NCI-H187 treated with DMSO at 0.1 percent for 48 hours (cell line): ENCODE measurements around the gene STRIP2.
"Not testable (repeated sequence)": the region's sequence is repeated elsewhere in the genome, so short reads cannot be mapped to it uniquely, and the experiment has no call there.

ENCODE experiments used
- DNase-seq: peaks from one replicate; lab custom pipeline; 2025; lab: John Stamatoyannopoulos, UW

The STRIP2 gene, protein sequence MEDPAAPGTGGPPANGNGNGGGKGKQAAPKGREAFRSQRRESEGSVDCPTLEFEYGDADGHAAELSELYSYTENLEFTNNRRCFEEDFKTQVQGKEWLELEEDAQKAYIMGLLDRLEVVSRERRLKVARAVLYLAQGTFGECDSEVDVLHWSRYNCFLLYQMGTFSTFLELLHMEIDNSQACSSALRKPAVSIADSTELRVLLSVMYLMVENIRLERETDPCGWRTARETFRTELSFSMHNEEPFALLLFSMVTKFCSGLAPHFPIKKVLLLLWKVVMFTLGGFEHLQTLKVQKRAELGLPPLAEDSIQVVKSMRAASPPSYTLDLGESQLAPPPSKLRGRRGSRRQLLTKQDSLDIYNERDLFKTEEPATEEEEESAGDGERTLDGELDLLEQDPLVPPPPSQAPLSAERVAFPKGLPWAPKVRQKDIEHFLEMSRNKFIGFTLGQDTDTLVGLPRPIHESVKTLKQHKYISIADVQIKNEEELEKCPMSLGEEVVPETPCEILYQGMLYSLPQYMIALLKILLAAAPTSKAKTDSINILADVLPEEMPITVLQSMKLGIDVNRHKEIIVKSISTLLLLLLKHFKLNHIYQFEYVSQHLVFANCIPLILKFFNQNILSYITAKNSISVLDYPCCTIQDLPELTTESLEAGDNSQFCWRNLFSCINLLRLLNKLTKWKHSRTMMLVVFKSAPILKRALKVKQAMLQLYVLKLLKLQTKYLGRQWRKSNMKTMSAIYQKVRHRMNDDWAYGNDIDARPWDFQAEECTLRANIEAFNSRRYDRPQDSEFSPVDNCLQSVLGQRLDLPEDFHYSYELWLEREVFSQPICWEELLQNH

DNA sequence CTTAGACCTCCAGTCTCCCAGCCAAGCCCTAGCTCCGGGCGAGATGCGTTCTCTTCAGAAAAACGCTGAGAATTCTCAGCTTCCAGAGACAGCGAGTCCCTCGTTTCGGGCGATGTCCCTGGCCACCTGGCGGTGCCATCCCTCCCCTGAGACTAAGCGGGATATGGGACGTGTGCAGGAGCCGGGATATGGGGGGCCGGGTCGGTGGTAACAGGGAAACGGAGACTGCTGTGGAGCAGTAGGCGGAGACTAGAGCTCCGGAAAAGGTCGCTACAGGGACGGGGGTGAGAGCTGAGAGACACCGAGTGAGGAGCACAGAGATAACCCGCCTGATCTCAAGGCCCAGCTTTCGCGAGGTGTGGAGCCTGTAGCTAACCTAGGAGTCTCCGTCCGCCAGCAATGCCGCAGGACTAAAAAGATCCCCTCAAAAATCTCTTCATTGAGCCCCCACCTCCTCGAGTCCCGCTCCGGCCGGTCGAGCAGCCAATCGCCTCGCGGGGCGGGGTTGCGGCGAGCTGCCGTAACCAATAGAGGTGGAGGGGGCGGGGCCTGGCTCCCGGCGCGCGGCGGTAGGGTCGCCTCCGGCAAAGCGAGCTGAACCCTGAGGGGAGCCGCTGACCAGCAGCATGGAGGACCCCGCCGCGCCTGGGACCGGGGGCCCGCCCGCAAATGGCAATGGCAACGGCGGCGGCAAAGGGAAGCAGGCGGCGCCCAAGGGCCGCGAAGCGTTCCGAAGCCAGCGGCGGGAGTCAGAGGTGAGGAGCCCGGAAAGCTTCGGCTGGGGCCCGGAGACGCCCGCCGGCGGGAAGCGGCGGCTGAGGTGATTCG, at the start of gene STRIP2:
Gene STRIP2, plus strand, starts transcription at position 586 of the 828 bp plus-strand sequence. Its CDS starts 41 bp downstream, at position 627.
- DNase-seq, result peak; percentile 60

GRCh38 chr7:129385116-129385515, 49.1 kb upstream of the STRIP2 start:
- no peak for DNase-seq

GRCh38 chr7:129385598-129385997, 48.6 kb upstream of the STRIP2 start:
- no peak for DNase-seq

DNA sequence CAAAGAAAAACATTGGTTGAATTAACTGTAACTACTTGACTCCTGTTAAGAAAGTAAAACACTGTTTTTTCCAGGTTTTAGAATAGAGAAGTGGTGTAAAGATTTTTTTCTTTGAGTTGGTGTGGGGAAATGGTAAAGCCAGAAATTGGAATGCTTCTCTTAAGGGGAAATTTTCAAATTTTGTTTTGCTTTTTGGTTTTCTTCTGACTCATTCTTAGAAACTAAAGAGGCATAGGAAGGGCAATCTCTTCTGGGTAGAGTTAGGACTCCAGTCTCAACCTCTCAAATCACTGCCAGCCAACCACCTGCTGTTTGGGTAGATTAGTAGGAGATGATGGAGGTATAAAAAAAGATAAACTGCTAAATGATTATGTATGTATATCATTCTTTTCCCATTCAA, 47.7 kb upstream of the STRIP2 start:
- DNase-seq, result no peak

- DNase-seq, result no peak
These were observed 46.7 kb upstream of the STRIP2 start for GRCh38 chr7:129387537-129387936.

DNA sequence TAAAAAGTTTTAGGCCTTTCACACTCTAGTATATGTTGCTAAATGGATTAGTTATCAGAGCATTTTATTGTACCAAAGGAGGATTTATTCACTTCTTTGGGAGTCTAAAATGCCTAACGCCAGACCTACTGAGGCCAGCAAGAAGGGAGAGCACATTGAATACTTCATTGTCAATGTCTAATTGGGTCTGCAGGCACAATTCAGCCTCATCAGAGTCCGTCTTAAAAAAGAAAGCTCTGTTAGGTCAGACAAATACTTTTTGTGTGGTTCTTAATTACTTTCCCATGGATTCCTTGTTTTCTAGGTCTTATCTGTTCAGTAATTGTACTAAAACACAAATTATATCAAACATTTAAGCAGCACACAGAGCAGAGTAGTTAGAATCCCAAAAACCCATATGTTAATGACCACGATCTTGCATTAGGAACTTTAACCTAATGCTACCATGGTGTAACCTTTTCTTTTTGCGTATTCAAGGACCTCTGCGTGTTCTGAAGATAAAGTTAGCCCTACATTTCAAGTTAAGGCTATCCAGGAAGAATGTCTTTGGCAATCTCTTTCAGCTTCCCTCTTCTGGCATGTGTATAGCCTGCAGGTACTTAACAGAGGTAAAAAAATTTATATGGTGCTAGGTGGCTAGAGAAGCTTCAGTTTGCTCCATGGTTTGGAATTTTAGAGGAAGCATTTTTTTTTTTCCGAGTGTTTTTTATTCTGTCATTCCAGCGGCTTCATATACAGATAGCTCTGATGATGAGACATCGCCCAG, 45.7 kb upstream of the STRIP2 start:
- no peak for DNase-seq

- no peak for DNase-seq
These were observed 44.4 kb upstream of the STRIP2 start for GRCh38 chr7:129389829-129390228.

DNA sequence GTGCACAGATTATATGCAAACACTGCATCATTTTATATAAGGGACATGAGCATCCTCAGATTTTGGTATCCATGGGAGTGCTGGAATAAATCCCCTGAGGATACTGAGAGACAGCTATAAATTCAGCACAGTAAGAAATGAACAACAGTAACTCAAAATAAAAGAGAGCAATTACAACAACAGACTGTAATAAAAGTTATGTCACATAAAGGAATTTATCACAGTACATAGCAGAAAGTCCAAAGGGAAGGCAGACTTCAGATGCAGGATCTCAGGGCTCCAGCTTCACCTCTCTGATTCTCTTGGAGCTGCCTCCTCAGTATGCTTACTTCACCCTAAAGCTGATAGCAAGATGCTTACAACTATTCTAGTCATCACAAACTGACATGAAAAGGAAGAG, 43.9 kb upstream of the STRIP2 start:
- no peak for DNase-seq

GRCh38 chr7:129391546-129392171, 42.6 kb upstream of the STRIP2 start:
- DNase-seq, result no peak

DNA sequence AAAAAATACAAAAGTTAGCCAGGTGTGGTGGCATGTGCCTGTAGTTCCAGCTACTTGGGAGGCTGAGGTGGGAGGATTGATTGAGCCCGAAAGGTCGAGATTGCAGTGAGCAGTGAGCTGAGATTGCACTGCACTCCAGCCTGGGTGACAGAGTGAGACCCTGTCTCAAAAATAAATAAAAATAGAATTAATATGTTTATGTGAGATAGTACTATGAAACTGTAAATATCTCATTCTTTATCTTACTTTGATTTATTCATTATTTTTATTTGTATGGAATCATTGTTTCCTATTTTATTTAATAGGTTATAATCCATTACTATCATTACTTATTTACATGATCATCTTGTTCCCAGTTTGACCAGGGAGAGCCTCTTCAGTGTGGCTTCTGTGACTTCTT, 41.0 kb upstream of the STRIP2 start:
- no peak for DNase-seq

DNA sequence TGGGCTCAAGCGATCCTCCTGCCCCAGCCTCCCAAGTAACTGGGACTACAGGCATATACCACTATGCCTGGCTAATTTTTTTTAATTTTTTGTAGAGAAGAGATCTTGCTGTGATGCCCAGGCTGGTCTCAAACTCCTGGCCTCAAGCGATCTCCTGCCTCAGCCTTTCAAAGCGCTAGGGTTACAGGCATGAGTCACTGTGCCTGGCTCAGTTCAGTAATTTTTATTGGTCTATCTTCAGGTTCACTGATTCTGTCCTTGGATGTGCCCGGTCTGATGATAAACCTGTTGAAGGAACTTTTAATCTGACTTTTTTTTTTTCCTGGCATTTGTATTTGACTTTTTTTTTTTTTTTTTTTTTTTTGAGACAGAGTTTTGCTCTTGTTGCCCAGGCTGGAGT, 40.1 kb upstream of the STRIP2 start:
- no peak for DNase-seq

DNA sequence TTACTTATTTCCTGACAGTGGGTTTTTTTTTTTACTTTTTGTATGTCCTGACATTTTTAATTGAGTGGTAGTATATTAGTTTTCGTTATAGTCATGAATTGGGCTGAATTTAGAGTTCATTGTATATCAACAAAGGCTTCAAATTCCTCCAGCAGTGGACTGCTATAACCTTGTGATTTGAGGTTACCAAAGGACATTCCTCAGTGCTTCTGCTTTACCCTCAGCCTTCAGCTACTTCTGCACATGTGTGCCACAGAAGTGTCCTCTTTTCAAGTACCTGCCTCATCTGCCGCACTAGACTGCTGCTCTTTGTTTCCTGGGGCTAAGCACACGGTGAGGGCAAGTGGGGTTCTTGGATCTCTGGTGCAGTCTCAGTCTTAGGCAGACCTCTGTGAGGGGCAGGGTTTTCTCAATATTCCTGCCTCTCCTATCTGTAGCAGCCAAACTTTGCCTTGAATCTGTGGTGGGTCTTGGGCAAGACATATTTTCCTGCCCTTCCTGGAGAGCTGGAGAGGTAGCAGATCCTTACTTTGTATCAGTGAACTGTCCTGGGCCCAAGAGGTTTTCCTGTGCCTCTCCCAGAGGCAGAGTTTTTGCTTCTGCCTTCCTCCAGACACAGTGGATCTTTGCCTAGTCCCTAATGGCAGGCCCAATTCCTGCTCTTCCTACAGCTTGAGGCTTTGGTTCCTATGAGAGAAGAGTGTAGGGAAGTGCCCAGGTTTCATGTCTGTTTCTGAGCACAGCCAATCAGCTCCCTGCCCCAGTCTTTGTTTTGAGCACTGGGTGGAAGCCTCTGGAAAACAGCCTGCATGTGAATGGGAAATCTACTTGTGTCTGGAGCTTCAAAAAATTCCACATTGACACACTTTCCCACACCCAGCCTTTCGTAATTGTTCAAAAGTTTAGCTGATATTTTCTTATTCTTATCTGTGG, 39.0 kb upstream of the STRIP2 start:
- no peak for DNase-seq

DNA sequence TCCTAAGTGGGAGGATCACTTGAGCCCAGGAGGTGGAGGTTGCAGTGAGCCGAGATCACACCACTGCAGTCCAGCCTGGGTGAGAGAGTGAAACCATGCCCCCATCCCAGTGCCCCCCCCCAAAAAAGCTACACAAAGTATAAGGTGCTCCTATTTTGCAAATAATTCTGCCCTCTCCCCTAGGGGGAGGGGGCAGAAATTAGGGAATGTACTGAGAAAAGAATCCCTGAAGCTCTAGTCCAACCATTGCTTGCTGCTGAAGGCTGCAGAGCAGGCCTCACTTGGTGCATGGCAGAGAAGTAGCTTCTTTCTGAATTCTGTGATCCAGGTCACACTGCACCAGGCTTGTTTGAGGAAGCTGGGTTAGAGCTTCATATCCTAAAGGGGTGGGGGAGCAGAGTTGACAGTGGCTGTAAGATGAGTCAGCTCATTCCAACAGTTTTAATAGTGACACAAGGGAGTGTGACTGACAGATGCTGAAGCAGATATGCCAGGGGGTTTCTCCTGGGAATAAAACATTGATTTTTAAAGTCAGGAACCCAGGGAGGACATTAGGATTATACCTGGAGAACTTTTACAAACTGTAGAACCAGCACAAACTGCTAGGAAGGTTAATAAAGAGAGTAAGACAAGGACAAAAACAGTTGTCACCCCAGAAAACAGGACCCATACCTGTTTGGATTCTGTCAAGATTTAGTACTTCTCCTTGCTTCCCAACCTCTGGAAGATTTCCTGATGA, 32.8 kb upstream of the STRIP2 start:
- DNase-seq, result no peak

DNA sequence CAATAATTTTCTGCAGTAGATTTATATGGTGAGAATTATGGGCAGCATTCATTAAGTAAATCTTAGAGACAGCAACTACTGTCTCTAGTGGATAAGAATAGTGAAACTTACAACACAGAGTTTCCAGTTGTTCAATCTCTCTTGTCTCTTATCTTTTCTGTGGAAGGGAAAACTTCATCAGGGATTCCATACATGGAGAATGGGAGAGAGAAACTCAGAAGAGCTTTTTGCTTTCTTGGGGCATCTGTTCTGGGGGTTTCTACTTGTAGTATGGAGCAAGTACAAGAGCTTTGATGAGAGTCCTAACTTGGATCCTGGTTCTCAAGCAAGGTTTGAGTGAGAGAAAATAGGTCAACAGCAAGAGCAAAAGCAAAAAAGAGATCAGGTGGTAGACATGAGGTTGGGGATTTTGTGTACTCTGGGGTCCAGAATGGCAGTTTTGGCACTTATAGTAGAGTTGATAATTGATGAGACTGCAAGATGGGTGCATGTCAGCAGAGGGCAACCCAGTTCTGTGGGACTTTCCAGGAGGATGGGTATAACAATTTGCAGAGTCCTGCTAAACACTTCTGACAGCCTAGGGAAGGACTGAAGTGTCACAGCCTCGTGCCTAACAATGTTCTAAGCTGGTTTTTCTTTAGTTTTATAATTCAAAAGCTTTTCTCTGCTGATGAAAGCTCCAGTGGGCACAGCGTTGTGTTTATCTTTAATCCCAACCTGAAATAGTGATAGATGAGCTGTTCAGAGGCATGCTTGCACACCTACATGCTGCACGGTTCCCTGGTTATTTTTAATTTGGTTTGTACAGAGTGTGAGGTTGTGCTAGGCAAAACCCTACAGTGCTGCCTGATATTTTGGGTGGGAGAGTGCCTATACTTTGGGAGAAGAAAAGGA, 32.0 kb upstream of the STRIP2 start:
- no peak for DNase-seq

GRCh38 chr7:129405527-129405926, 28.7 kb upstream of the STRIP2 start:
- DNase-seq, result no peak

- DNase-seq, result not testable (repeated sequence)
These were observed 24.0 kb upstream of the STRIP2 start for GRCh38 chr7:129410238-129410637.

DNA sequence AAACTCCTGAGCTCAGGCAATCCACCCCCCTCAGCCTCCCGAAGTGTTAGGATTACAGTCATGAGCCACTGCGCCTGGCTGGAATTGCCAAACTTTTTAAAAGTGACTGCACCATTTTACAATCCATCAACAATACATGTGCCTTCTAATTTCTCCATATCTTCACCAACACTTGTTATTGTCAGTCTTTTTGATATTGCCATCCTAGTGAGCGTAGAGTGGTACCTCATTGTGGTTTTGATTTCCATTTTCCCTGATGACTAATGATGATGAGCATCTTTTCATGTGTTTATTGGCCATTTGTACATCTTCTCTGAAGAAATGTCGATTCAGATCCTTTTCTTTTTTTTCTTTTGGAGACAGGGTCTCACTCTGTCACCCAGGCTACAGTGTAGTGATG, 21.7 kb upstream of the STRIP2 start:
- no peak for DNase-seq

DNA sequence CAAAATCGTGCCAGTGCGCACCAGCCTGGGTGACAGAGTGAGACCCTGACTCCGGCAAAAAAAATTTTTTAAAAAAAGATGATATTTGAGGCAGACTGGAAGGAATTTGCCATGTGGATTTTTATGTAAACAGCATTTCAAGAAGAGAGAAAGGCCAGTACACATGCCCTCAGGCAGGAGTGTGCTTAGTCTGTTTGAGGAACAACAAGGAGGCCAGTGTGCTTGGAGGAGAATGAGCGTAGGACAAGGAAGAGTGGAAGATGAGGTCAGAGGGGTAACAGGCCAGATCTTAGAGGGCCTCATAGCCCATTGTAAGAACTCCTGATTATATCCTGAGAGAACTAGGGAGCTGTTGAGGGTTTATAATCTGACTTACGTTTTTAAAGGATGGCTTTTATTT, 17.2 kb upstream of the STRIP2 start:
- DNase-seq, result no peak
